Ovary (tissue), 3 donors: ENCODE results near the gene PTPN23.

ENCODE experiments used
- CTCF ChIP-seq, 3 donors: fragments of 450-650 bp in 2 of 3; fragments of 200-600 bp in 1 of 3; IDR thresholded peaks; one replicate each; pipeline versions ENCODE4 v1.5.1 to v1.8.0; 2016 to 2022; ENCODE audit warnings: antibody characterized with exemption in 3 of 3, mild to moderate bottlenecking in 1 of 3
- EP300 ChIP-seq: sonication (generic); formaldehyde crosslinking; IDR thresholded peaks from one replicate; pipeline ENCODE4 v1.6.1; 2017; ENCODE audit warnings: antibody characterized with exemption
- donor health status: DM: no; HTN: no; CAD: no.

GRCh38 chr3:47374587-47374986, 6.2 kb upstream of the PTPN23 start:
- no peak for TF ChIP-seq CTCF (IDR thresholded peaks at IDR 0.05)
- no peak for TF ChIP-seq EP300
